ENCODE results near the gene IRAK1.

The IRAK1 gene

DNA sequence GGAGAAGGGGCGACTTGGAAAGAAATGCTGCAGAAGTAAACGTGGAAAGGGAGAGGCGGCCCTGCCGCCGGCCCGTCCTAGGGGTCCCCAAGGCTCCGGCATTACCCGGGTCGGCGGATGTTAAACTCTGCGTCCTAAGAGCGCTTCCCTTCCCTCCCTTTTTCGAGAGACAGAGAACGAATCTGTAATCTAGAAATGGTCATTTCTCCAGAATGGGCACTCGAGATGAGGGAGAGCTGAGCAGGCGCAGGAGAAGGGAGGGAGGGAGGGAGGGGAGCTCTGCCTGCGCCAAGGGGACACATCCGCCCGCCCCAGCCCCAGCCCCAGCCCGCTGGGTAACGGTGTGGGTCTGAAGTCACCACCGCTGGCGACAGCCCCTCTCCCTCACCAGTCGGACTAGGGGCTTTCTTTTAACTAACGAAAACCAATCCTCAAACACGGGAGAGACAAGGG is 49.8 kb downstream of the IRAK1 start:
- no peak for DNase-seq

DNA sequence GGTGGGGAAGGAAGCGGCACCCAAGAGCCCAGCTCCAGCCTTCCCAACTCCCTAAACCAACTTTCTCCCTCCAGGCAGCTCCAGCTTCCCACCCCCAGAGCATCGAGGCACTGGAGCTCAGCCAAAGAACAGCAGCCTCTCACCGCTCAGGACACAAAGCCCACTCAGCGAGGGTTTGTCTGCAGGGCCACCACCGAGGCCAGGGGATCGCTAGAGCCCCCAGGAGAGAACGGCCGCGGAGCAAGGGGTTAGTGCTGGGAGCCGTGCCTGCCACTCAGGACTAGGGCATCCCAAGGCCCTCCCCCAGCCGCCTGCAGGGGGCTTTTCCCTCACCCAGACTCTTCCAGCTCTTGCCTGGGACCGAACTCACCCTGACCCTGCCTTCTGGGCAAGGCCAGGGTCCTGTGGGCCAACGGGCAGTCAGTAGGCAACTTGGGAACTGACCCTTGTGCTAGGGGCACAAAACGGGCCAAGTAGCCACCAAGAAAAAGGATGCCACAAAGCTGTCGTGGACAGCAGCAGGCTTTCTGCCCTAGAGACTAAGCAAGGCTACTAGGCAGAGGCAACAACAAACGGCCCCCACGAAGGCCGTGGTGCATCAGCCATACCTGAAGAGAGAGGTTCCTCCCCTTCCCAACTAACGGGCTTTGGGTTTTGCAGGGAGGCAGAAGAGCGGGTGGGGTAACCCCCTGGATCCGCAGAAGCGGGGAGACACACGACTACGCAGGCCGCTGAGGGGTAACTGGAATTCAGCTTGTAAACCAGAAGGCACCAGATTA is 50.4 kb downstream of the IRAK1 start:
- no peak for DNase-seq

DNA sequence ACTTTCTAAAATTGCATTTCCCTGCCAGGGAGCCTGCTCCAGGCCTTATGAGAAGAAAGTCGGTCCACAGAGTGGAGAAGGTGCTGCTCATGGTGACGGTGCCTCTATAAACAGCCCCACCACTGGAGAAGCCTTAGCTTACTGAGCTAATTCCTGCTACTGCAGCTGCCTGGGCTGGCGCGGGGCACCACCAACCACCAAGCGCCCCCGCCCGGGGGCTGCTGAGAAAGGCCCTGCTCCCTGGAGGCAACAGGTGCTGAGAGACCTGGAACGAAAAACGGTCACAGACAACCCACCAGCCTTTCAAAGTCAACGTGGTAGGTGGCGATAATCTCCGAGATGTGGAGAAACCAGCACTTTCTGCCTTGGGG is 51.0 kb downstream of the IRAK1 start:
- DNase-seq = peak; percentile 30

DNA sequence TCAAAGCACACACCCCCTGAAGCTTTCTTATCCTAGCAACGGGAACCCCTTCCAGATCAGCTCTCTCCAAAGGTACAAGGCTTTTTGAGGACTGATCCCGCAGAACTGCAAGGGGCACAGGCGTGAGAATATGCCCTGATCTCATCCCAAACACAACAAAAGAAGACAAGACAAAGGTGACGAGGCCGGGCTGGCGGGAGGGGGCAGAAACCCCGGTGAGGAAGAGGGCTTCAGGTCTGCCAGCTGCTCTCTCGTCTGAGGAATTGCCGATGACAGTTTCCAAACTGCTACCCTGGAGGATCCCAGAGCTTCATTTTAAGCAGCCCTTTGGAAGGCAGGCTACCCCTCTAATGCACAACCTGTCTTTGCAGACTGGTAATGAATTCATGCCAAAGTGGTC is 51.4 kb downstream of the IRAK1 start:
- no peak for DNase-seq

DNA sequence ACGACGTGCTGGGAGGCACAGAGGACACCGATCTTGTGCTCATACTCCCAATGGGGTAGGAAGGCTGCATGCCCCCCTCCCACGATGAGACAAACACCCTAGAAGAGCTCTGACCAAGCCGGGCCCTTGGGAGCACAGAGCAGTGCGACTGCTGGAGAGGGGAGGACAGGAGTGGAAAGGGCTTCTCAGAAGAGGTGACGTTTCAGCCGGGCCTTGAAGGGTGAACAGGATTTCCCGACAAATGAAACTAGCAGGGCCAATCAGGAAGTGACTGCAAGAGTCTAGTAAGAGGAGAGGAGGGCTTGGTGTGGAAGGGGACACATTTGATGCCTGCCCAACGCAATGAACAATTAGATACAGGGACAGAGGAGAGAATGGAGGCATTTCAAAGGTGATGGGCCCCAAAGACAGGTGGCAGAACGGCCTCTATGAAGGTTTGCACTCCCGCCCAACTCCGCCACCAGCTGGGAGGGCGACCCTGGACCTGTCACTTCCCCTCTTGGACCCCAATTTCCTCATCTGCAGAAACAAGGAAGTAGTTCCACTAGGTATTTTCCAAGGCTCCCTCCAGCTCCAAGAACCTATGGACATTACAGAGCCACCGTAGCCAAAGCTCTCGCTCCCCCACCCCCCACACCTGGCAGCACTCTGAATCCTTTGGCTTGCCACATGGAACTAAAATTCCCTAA is 52.0 kb downstream of the IRAK1 start:
- peak; percentile 6 for DNase-seq

DNA sequence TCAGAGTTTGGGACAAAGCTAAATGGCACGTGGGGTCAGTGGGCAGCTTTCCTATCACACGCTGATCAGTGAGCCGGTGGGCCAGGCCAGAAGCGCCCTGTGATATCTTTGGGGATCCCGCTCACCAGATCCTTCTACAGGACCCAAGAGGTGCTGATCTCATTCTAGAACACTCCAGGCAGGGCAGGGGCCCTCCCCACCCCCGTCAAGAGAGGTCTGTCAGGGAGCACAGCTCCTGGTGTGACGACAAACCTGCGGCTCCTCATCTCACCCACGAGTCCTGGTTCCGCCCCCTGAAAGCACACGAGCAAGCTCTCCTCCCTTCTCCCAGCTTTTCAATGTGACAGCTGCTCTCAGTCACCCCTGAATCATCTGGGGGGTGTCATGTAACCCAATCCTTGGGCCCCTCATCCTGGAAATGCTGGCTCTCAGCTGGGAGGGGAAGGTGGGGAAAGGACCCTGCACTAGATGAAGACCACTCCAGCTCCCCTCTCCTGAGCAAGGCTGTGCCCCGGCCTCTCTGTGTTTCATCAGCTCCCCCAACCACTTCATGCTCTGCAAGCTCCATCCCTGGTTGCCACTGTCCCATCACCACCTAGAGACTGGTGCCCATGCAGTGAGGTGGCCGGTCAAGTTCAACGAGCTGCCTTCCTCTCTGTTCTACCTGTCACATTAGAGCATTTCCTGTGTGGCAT is 52.7 kb downstream of the IRAK1 start:
- DNase-seq = no peak

DNA sequence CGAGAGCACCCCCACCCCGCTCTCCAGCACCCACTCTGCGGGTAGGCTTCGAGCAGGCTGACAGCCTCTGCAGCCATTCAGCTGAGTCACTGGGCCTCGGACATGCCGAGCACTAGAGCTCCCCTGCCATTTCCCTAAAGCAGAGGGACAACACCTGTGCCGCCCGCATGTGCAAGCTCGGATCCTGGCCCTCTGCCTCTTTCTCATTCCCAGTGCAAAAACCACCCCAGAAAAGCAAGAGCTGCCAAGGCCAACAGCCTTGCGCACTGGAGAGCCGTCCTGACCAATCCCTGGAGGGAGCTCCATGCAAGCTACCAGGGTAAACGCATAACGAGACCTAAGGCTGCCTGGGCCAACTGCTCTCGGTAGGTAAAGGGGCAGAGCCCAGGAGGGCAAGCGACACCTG is 53.4 kb downstream of the IRAK1 start:
- DNase-seq = no peak

DNA sequence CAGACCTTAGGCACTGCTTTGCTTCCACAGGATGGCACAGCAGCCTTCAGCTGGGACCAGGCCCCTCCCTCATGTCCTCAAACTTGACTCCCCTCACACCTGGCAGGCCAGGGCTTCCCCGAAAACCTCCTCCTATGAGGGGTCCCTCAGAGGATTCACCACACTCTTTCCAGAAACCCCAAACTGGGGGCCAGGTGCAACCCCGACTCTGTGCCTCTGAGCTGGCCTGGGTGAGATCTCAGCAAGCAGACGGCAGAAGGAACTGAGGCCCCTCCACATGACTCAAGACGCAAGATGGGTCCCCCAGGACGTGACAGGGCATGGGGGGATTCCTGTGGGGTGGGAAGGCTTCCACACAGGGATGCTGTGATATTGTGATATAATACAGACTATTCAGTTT is 54.3 kb downstream of the IRAK1 start:
- DNase-seq = no peak

DNA sequence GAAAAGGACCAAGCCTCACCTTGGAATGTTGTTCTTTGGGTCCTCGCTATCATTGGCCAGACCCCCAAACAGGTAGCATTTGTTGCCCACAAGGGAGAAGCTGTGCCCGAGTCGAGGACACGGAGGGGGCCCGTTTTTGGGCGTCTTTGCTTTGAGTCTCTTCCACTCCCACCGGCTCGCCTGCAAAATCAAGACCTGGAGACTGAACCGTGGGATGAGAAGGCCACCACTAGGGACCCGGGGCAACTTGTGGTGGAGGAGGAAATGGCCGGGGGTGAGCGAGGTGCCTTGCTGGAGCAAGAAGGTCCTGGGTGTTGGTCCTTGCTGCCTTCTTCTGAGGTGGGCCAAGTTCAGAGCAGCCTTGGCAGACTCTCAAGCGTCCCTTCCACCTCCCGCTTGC is 55.6 kb downstream of the IRAK1 start:
- DNase-seq = no peak

DNA sequence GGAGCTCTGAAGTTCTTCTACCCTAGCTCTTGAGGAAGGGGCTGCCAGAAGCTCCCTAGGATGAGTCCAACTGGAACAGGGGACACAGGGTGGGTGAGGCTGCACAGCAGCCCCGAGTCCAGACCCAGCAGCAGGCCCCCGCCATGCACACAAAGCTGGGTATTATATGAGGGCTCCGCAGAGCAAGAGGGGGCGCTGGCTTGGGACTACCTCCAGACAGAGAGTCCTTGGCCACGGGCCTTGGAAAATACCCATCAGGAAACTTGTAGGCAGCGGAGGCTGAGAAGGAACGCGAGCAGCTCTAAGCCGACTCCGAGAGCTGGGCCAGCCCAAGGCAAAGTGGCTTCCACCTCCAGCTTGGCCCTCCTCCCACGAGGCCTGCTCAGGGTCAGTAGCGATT is 56.2 kb downstream of the IRAK1 start:
- DNase-seq = no peak

DNA sequence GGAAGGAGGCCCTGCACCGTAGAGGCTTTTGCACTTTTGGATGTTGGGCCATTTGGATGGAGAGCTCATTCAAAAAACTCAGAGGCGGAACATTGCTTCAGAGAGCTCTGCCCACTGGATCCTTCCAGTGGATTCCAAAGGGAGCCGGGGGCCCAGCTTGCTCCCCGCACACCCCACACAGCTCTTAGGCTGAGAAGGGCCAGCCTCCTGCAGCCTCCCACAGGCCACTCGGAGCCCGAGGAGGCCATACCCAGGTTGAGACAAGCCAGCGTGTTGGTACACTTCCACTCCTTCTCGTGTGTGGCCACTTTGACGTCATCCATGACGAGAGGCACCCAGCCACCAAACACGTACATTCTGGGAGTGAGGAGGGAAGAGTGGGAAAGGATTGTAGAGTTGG is 58.4 kb downstream of the IRAK1 start:
- DNase-seq = no peak

DNA sequence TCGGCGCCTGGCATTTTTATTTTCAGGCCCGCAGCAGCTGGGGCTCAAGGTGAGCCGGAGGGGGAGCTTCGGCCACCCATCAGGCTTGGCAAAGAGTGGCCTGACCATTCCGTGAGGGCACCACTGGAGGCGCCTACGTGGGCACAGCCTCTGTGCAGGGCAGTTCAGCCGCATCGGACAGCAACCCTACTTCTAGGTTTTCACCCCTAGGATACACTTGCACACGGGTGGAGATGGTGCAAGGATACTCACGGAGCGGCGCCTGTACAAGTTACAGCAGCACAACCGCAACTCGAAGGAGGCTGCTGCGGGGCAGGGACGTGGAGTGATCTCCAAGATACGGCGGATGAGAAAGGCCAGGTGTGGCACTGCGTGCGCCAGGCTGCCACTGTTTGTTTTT is 58.9 kb downstream of the IRAK1 start:
- DNase-seq = no peak
